NCI-H345 (cell line): ENCODE measurements around the gene ZNF699.
A peak's percentile ranks its signal among the peaks of the same experiment; 100 is the strongest.
"Not testable (repeated sequence)": the region's sequence is repeated elsewhere in the genome, so short reads cannot be mapped to it uniquely, and the experiment has no call there.

Experiments
- DNase-seq: peaks from one replicate; lab custom pipeline; 2025; lab: John Stamatoyannopoulos, UW

ZNF699 gene

GRCh38 chr19:9309139-9309973 lies at the start of gene ZNF699:
Gene ZNF699 (minus strand): TSS chr19:9309838. CDS start chr19:9305119, 4,719 bp downstream.
- DNase-seq, result peak; percentile 98

GRCh38 chr19:9354651-9355050 lies 45.0 kb upstream of the ZNF699 start:
- DNase-seq, result no peak

GRCh38 chr19:9353011-9353410 lies 43.4 kb upstream of the ZNF699 start:
- DNase-seq, result no peak

- no peak for DNase-seq
Observed at GRCh38 chr19:9352505-9352904, 42.9 kb upstream of the ZNF699 start.

- DNase-seq, result no peak
Observed at GRCh38 chr19:9348671-9349070, 39.0 kb upstream of the ZNF699 start.

- DNase-seq, result no peak
Observed at GRCh38 chr19:9348253-9348652, 38.6 kb upstream of the ZNF699 start.

- DNase-seq, result no peak
Observed at GRCh38 chr19:9345005-9345404, 35.4 kb upstream of the ZNF699 start.

- no peak for DNase-seq
Observed at GRCh38 chr19:9342610-9343304, 33.1 kb upstream of the ZNF699 start.

- DNase-seq, result no peak
Observed at GRCh38 chr19:9329999-9330398, 20.4 kb upstream of the ZNF699 start.

GRCh38 chr19:9324584-9324962 lies 14.9 kb upstream of the ZNF699 start:
- DNase-seq, result no peak

- peak; percentile 96 for DNase-seq
Observed at GRCh38 chr19:9323919-9324583, 14.4 kb upstream of the ZNF699 start, which contains the start of gene ZNF559. Gene ZNF559 (plus strand): TSS chr19:9324179. CDS start chr19:9338550, 14,371 bp downstream.

GRCh38 chr19:9323557-9323918 lies 13.9 kb upstream of the ZNF699 start:
- peak; percentile 85 for DNase-seq

- DNase-seq, result not testable (repeated sequence)
Observed at GRCh38 chr19:9322201-9322600, 12.6 kb upstream of the ZNF699 start.

GRCh38 chr19:9321756-9322155 lies 12.1 kb upstream of the ZNF699 start:
- not testable (repeated sequence) for DNase-seq

- no peak for DNase-seq
Observed at GRCh38 chr19:9321338-9321737, 11.7 kb upstream of the ZNF699 start.

- no peak for DNase-seq
Observed at GRCh38 chr19:9313756-9314155, 4.1 kb upstream of the ZNF699 start.

- peak; percentile 97 for DNase-seq
Observed at GRCh38 chr19:9309974-9310446, 372 bp upstream of the ZNF699 start.

GRCh38 chr19:9308091-9308770 lies 1.4 kb downstream of the ZNF699 start:
- no peak for DNase-seq

GRCh38 chr19:9306443-9306842 lies 3.2 kb downstream of the ZNF699 start:
- no peak for DNase-seq

GRCh38 chr19:9296336-9296735 lies 13.3 kb downstream of the ZNF699 start:
- no peak for DNase-seq

GRCh38 chr19:9295411-9295849 lies 14.2 kb downstream of the ZNF699 start:
- no peak for DNase-seq
